GM23248 (cell line): ENCODE results near the gene EVC.

ENCODE experiments used
- EZH2 ChIP-seq: fragments of 200-600 bp; sonication (generic); IDR thresholded peaks from 2 replicates; pipeline ENCODE4 v1.6.1; 2018; ENCODE audit warnings: antibody characterized with exemption, mild to moderate bottlenecking; ENCODE audit not compliant: insufficient read depth, poor library complexity, severe bottlenecking
- EZH2phosphoT487 ChIP-seq: fragments of 200-600 bp; sonication (generic); IDR thresholded peaks from 2 replicates; pipeline ENCODE4 v1.6.1; 2018; ENCODE audit warnings: antibody characterized with exemption, moderate library complexity, mild to moderate bottlenecking, low read depth; ENCODE audit not compliant: insufficient read depth

DNA sequence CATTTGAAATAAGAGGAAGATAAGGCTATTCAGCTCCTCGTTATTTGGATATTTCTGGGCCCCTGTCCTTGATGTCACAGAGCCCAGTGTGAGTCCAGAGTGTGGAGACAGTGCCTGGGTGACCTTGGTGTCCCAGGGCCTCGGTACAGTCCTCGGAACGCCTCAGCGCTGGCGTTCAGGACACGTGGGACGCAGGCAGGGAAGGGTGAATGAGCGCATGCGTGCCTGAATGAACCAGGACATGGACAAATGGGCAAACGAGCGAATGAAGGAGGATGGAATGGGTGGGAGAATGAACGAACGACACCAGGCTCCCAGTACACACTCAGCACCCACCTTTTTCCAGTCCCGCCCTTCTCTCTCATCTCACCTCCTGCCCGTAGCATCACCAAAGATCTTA lies 44.2 kb downstream of the EVC start:
- no peak for TF ChIP-seq EZH2phosphoT487
- TF ChIP-seq EZH2, result no peak
